NCI-H82 treated with DMSO at 0.1 percent for 48 hours (cell line): ENCODE results near the gene OR52N4.
"Not testable (repeated sequence)": the region's sequence is repeated elsewhere in the genome, so short reads cannot be mapped to it uniquely, and the experiment has no call there.

Experiments used
- DNase-seq: peaks from one replicate; lab custom pipeline; 2025; ENCODE audit not compliant: unreplicated experiment; lab: John Stamatoyannopoulos, UW

The OR52N4 gene

GRCh38 chr11:5753943-5754342, at the start of gene OR52N4:
Gene OR52N4 (plus strand): TSS chr11:5754243. CDS start chr11:5754741, 498 bp downstream.
- DNase-seq: no peak

DNA sequence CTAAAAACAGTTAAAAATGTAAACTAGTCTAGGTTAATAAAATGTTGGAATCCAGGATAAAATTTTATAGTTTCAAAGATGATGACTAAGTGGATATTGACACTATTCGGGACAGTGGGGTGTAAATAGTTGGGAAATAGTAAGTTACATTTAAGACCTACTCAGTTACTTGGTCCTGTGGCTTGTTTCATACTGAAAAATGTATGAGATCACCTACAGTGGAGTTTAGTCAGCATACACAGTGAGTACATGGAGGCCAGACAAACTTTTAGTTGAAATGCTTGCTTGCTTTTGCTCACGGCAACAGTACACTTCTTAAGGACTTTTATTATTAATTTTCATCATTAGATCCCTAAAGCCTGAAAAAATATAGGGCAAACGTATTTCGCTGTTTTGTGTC, 48.4 kb upstream of the OR52N4 start:
- no peak for DNase-seq

DNA sequence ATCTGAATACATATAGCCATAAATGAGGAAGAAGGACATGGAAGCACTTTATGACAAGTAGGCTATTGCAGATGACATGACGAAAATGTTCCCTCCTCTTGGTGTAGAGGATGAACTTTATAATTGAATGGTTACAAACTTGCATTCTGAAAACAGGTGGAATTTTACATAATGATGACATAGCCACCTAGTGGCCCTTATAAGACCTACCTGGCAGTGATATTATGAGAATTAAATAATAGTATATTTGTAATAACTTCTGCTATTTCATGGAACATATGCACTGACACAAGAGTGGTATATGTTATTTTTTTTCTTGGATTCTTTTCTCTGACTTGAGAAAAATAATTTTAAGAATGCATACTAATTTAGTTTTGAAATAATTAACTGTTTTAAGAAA, 41.5 kb upstream of the OR52N4 start:
- no peak for DNase-seq

- DNase-seq: no peak
These were observed 40.3 kb upstream of the OR52N4 start for GRCh38 chr11:5713695-5714094.

DNA sequence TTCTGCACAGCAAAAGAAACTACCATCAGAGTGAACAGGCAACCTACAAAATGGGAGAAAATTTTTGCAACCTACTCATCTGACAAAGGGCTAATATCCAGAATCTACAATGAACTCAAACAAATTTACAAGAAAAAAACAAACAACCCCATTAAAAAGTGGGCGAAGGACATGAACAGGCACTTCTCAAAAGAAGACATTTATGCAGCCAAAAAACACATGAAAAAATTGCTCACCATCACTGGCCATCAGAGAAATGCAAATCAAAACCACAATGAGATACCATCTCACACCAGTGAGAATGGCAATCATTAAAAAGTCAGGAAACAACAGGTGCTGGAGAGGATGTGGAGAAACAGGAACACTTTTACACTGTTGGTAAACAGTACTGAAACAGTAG, 37.5 kb upstream of the OR52N4 start:
- DNase-seq: not testable (repeated sequence)

- DNase-seq: no peak
These were observed 34.1 kb upstream of the OR52N4 start for GRCh38 chr11:5719703-5720495.

- no peak for DNase-seq
These were observed 31.4 kb upstream of the OR52N4 start for GRCh38 chr11:5722622-5723021.

DNA sequence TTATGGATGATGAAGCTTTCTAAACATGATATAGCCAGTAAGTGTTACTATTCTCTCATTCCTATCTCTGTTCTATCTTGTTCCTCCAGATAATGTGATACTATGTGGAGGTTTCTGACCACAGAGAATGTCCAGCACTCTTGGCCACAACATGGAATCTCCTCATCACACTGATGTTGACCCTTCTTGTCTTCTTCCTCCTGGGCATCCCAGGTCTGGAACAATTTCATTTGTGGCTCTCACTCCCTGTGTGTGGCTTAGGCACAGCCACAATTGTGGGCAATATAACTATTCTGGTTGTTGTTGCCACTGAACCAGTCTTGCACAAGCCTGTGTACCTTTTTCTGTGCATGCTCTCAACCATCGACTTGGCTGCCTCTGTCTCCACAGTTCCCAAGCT, 27.7 kb upstream of the OR52N4 start:
- no peak for DNase-seq

- DNase-seq: no peak
These were observed 26.4 kb upstream of the OR52N4 start for GRCh38 chr11:5727691-5728090.

GRCh38 chr11:5736396-5736795, 17.6 kb upstream of the OR52N4 start, which contains the start of gene OR56B1:
Gene OR56B1 (plus strand): TSS chr11:5736448. CDS start chr11:5736517, 69 bp downstream.
- DNase-seq: no peak

DNA sequence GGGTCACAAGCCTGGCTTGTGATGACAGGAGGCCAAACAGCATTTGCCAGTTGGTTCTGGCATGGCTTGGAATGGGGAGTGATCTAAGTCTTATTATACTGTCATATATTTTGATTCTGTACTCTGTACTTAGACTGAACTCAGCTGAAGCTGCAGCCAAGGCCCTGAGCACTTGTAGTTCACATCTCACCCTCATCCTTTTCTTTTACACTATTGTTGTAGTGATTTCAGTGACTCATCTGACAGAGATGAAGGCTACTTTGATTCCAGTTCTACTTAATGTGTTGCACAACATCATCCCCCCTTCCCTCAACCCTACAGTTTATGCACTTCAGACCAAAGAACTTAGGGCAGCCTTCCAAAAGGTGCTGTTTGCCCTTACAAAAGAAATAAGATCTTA, 17.0 kb upstream of the OR52N4 start:
- DNase-seq: no peak

GRCh38 chr11:5737670-5738392, 16.2 kb upstream of the OR52N4 start:
- DNase-seq: no peak

- DNase-seq: no peak
These were observed 15.6 kb upstream of the OR52N4 start for GRCh38 chr11:5738431-5738830.

- no peak for DNase-seq
These were observed 7.4 kb upstream of the OR52N4 start for GRCh38 chr11:5746614-5747013.

DNA sequence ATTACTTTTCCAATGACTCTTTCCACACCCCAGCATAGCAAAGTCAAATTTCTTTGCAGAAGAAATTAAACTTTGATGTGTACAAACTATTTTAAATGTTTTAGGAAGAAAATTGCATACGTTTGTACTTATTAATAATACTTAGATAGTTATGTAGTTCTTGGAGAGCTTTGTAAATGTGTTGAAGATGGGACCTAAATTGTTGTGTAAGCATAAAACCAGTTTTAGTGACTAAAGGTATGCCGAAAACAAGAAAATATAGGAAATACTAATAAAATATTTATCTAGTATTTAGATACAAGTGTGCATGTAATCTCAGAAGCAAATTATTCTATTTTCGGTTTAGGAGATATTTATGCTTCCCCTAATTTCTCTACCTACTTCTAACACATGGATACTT, 4.2 kb upstream of the OR52N4 start:
- DNase-seq: no peak

- DNase-seq: no peak
These were observed 13.0 kb downstream of the OR52N4 start for GRCh38 chr11:5767056-5767455.

- no peak for DNase-seq
These were observed 29.2 kb downstream of the OR52N4 start, which contains the start of gene OR52N5 for GRCh38 chr11:5783255-5783654. Gene OR52N5 (minus strand): TSS chr11:5783355. CDS start chr11:5778634, 4,721 bp downstream.

DNA sequence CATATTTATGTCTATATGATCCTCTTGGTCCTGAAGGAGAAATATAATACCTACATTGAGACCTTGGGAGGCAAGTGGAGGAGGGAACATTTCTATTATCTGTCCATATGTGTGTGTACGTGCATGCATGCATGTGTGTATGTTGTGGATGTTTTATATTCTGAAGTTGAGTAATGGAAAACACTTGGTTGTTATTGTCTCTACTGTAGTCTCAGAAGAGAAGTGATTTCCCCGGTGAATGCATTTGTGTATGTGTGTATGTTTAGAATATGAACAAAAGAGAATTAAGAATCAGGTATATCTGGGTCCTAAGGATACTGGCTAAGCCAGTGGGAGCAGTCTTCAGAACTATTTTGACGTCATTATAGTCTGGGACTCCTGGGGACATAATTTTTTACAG, 37.1 kb downstream of the OR52N4 start, which contains the start of gene OR52N1:
Gene OR52N1, minus strand, starts transcription at position 101 of the 400 bp plus-strand sequence. CDS start 2,449 bp downstream, outside the sequence.
- DNase-seq: no peak

- DNase-seq: no peak
These were observed 42.5 kb downstream of the OR52N4 start for GRCh38 chr11:5796541-5796940.

GRCh38 chr11:5803982-5804381, 49.9 kb downstream of the OR52N4 start:
- no peak for DNase-seq
